Stimulated activated CD4-positive, alpha-beta T cell treated with anti-CD3 and anti-CD28 coated beads, Interleukin-4, amount 100 ng/mL, for 24 hours (primary cell): ENCODE measurements around the gene CNOT1.
A peak's percentile ranks its signal among the peaks of the same experiment; 100 is the strongest.
"Not testable (repeated sequence)": the region's sequence is repeated elsewhere in the genome, so short reads cannot be mapped to it uniquely, and the experiment has no call there.

Experiments used
- DNase-seq: peaks from one replicate; pipeline ENCODE4 v3.0.0-alpha.2; 2020

CNOT1 gene

GRCh38 chr16:58500430-58501241, 129.0 kb downstream of the CNOT1 start:
- DNase-seq = no peak

GRCh38 chr16:58499615-58500351, 129.8 kb downstream of the CNOT1 start, which contains the start of gene NDRG4:
NDRG4 (plus strand) TSS chr16:58500143; CDS start chr16:58500249, 106 bp downstream.
- DNase-seq = peak; percentile 28

GRCh38 chr16:58499092-58499511, 130.5 kb downstream of the CNOT1 start:
- no peak for DNase-seq

- DNase-seq = no peak
Measured at GRCh38 chr16:58498341-58499091, 131.1 kb downstream of the CNOT1 start.

- no peak for DNase-seq
Measured at GRCh38 chr16:58497935-58498334, 131.7 kb downstream of the CNOT1 start.

- no peak for DNase-seq
Measured at GRCh38 chr16:58497468-58497867, 132.2 kb downstream of the CNOT1 start.

- DNase-seq = no peak
Measured at GRCh38 chr16:58495521-58496331, 133.9 kb downstream of the CNOT1 start.

GRCh38 chr16:58494981-58495520, 134.6 kb downstream of the CNOT1 start:
- peak; percentile 73 for DNase-seq

GRCh38 chr16:58493756-58494431, 135.7 kb downstream of the CNOT1 start:
- no peak for DNase-seq

GRCh38 chr16:58492735-58493134, 136.9 kb downstream of the CNOT1 start:
- DNase-seq = no peak

GRCh38 chr16:58492066-58492465, 137.6 kb downstream of the CNOT1 start:
- no peak for DNase-seq

- DNase-seq = not testable (repeated sequence)
Measured at GRCh38 chr16:58490539-58490938, 139.1 kb downstream of the CNOT1 start.

GRCh38 chr16:58490065-58490464, 139.6 kb downstream of the CNOT1 start:
- DNase-seq = no peak

GRCh38 chr16:58488531-58488930, 141.1 kb downstream of the CNOT1 start:
- no peak for DNase-seq

GRCh38 chr16:58487566-58488351, 141.9 kb downstream of the CNOT1 start:
- DNase-seq = peak; percentile 69

- DNase-seq = no peak
Measured at GRCh38 chr16:58485184-58485887, 144.3 kb downstream of the CNOT1 start.

- no peak for DNase-seq
Measured at GRCh38 chr16:58481931-58482330, 147.7 kb downstream of the CNOT1 start.

GRCh38 chr16:58481226-58481869, 148.3 kb downstream of the CNOT1 start:
- DNase-seq = no peak

- no peak for DNase-seq
Measured at GRCh38 chr16:58478427-58478826, 151.2 kb downstream of the CNOT1 start.
